MV-4-11 (cell line): ENCODE results near the gene PYROXD2.
"Not testable (repeated sequence)": the region's sequence is repeated elsewhere in the genome, so short reads cannot be mapped to it uniquely, and the experiment has no call there.

Experiments
- DNase-seq: peaks from one replicate; lab custom pipeline; 2025; lab: John Stamatoyannopoulos, UW

Gene PYROXD2

DNA sequence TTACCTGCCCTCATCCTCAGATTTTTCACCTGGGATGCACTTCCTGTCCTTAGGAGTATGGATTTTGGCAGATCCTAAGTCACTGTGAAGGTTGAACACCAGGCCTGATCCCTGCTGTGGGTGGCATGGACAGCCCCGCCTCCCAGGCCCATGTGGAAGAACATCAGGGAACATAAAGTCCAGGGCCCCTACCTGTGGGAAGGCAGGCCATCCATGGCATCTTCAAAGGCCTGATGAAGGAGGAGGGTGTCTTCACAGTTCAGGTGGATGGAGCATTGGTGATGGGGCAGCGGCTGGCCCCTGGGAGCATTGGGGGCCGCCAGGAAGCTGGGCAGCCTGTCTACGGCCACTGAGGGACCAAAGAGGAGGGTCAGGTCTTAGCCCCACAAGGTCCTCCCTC lies 24.6 kb downstream of the PYROXD2 start:
- no peak for DNase-seq

DNA sequence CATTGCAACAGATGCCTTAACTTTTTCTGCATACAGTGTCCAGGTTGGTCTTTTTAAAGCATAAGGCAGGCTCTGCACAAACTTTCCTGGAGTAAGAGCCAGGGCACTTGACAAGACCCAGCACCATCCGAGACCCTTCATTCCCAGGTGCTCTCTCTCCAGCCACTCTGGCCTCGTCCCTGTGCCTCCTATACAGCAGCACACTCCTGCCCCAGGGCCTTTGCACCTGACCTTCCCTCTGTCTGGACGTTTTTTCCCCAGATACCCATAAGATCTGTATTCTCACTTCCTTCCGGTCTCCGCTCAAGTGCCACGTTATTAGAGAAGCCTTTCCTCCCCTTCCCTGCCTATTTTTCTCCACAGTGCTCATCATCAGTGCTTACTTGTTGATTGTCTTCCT lies 25.6 kb downstream of the PYROXD2 start:
- DNase-seq: no peak

DNA sequence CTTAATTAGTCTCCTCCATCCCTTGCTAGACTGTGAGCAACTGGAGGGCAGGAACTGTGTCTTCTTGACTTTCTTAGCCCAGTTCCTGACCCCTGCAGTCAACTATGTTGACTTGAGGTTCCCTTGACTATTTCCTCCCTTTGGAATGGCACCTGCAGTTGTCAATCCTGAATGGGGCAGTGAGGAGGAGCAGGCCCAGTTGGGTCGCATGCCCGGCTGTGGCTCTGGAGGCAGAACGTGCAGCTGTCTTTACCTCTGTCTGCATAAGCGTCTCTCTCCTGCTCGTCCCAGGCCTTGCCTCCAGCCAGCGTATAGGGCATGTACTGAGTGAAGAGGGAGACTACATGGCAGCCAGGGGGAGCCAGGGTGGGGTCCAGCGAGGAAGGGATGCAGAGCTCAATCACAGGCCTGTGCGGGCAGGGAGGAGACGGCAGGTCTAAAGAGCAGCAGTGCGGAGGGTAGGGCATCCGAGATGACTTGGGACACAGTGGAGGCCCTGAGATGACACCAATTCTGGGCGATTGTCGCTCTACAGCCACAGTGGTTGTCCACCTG lies 26.8 kb downstream of the PYROXD2 start:
- no peak for DNase-seq

DNA sequence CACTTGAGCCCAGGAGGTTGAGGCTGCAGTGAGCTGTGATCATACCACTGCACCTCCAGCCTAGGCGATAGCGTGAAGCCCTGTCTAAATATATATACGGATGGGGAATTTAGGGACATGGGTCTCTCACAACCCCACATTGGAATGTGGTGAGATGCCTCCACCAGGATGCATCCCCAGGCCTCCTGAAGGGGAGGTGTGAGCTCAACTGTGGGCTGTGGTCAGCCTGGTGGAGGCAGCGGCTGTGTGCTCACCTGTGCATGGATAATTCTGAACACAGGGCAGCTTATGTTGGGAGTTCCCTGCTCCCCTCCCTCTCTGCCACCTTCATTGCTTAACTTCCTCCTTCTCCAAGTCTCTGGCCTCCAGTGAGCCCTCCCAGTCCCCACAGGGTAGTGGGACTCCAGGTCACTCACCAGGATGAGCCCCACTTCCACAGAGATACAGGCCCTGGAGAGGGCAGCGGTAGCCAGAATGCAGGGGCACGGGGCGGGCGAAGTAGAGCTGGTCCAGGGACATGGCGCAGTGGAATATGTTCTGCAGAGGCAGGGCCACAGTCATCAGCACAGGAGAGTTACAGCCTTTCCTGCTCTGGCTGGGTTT lies 30.4 kb downstream of the PYROXD2 start:
- DNase-seq: no peak

DNA sequence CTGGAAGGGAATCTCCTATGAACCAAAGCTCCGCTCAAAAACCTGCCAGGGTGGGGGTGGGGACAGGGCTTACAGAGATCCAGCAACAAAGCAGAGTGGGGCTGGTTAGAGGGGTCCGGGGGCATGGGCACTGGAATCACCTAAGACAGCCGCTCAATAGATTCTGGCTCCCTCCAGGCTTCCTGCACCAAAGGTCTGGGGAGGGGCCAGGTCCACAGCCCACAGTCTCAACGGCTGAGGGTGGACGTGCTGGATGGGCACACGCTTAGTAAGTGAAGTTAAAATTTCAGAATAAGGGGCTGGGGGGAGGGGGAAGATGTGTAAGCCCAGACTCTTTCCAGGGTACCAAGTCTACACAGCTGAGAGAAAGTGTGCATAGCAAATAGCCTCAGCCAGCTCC lies 31.1 kb downstream of the PYROXD2 start:
- DNase-seq: no peak

DNA sequence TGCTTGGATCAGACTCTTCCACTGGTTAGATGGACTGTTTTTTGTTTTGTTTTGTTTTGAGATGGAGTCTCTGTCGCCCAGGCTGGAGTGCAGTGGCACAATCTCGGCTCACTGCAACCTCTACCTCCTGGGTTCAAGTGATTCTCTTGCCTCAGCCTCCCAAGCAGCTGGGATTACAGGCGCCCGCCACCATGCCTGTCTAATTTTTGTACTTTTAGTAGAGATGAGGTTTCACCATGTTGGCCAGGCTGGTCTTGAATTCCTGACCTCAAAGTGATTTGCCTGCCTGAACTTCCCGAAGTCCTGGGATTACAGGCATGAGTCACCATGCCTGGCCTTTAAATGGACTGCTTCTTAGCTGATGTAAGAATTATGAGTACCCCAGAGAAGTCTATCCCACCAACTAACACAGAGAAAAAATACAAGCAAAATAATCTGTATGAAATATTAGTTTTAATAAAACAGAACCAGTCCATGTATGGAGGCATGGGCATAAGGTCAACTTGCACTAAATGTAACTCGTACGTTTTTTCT lies 31.8 kb downstream of the PYROXD2 start:
- DNase-seq: not testable (repeated sequence)

DNA sequence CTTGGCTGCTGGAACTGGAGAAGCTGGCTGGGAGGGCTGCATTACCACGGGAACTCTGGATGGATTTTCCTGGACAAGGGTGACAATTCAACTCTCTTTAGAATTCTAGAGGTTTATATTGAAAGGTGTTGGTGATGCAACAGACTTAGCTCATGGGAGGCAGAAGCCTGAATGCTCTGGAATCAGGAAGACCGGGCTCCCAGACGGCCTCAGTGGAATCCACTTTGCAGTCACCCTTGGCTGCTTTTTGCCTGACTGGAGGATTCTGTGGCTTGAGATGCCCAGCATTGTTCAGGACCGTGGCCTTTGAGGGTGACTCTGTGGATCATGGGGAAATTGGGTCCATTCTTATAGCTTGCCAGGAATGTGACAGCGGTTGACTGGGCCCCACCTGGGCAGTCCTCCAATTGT lies 32.3 kb downstream of the PYROXD2 start:
- DNase-seq: no peak

DNA sequence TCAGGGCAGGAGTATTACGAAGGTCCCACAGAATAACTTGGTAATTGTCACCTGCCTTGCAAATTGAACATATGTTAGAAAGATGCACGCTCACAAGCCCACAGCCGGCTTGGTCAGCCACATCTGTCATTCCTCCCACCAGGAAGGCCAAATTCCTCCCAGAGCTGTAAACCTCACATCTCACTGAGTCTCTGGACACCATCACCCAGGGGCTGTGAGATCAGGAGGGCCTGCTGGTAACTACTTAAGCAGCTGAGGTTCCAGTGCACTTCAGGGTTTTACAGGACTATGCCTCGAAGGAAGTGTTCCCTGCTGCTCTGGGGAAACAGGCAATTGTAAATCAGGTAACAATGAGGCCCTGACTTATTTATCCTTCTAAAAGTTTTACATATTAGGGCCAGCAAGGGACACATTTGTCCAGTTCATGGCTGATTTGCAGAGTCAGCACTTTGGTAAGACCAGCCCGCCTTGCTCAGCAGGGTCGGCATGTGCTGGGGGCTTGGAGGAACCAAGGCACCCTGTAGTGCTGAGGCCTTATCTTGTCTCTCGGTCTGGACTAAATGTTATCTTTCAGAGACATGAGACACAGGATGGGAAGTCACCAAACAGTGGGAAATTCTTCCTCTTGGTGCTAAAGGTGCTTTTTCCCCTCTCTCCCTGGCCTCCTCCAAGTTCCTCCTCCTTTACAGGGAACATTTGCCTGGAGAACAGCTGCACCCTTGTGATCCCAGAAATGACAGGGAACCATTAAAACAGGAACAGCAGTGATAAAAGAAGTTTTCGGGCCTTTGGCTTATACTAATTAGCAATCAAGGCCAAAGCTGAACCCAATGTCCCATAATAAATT lies 34.3 kb downstream of the PYROXD2 start:
- no peak for DNase-seq

DNA sequence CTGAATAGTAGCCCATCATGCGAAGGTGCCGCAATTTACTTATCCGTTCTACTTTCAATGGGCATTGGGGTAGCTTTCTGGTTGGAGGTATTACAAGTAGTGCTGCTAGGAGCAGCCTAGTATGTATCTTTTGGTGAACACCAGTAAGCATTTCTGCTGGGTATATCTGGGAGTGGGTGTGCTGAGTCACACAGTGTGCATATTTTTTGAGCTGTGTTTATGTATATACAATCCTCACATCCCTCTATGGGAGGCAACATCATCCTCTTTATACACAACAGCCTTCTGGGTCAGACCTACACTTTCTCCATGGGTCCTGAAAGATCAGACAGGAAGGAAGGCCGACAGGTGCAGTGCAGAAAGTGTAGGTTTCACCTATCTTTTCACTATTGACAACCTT lies 36.3 kb downstream of the PYROXD2 start:
- DNase-seq: no peak

DNA sequence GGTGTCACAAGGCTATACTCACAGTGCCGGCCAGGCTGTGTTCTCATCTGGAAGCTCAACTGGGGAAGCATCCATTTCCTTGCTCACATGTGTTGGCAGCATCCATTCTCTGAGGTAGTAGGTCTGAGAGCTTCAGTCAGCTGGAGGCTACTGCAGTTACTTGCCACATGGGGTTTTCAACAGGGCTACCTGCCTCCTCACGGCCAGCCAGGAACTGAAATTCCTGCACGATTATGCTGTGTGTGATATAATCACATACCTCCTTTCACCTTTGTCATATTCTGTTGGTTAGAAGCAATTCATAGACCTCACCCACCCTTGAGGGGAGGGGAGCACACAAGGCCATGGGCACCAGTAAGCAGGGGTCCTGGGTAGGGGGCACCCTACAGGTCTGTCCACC lies 37.4 kb downstream of the PYROXD2 start:
- no peak for DNase-seq

DNA sequence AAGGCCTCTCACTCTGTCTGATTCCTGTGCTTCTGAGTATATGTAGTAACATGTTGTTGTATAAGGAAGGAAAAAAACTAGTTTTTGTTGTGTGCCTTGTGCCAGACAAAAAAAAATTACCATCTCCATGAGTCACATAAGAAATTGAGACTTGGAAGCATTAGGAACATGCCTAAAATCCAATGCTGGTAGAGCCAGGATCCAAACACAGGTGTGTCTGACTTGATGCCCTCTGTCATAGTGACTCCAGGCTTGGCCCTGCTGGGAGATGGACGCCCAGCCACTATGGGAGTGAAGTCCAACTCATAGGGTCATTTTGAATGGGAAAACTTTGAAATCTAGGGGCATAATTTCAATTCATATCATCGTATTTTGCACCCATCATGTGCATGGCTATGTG lies 38.0 kb downstream of the PYROXD2 start:
- DNase-seq: no peak

DNA sequence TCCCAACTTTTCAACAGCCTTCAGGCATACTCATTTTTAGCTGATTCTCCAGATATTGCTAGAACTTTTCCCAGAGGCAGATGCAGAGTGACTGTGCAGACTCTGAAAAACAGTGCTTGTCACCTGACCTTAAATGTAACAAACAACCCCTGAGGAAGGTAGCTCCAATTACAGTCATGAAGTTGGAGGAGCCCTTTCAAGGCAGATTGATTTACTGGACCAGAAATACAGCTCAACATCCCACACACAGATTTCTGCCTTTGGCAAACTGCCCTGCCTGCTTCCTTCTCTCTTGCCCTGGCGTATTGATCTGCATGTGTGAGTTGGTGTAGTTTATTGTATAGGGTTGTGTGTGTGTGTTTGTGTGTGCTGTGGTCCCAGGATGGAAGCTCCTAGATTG lies 38.5 kb downstream of the PYROXD2 start:
- no peak for DNase-seq

DNA sequence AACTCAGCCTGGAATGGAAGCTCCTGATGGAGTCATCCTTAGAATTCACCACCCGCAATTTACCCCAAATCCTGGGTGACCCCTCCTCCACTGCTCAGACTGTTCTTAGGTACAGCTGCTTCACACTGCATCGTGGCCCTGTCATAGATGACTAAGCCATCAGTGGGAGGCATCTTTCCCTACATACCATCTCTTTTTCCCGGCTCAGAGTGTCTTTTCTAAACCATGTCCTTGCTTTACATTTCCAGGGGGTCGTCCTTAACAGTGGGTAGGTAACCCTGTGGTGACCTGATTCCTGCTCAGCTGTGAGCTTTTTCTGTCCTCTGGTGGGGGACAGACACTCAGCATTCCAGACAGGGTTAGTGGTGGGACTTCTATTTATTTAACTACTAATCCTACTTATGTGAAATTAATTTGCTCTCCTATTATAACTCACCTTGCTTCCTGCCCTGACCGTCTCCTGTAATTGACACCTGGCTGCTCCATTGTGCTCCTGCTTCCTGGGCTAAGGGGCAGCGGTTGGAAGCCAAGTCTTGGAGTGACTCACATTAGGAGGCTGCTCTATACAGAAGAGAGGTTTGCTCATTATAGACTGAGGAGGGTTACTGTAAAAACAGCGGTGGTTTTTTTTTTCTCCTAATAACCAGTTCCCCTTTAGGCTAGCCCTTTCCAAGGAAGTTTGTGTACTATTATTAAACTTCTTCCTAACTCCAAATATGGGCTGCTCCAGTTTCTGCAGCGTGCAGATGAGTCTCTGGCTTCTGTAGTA lies 40.6 kb downstream of the PYROXD2 start:
- DNase-seq: peak; percentile 13

DNA sequence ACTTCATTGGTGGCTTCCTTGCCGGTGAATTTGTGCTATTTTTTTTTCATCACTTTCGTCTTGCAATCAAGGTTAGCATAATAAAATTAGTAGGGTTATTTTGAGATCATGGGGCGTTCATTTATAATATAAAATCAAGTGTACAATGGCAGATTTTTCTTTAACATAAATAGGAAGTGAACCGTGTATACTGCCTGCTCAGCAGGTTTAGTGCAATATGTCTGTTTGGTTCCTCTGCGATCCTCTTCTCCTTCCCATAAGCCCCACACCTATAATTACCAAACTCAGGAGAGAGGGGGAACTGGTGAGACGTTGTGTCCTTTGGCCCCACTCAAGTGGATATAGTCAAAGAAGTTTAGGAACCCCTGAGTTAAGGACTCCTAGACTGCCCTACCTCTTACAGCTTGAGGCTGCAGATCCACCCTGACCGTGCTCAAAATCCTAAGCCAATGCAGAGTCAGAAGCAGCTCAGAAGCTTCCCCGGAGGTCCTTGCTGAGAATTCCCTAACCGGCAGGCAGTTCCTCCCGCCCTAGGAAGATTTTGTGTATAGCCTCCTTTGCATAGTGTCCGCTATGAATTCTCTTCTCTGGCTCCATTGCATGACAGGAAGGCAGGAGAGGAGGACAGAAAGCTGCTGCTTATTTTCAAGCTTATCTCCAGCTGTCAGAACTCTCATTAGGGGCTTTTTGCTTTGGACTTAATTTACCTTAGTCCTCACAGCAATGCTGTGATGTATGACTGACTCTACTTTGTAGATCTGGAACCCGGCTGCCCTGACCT lies 41.5 kb downstream of the PYROXD2 start:
- no peak for DNase-seq

DNA sequence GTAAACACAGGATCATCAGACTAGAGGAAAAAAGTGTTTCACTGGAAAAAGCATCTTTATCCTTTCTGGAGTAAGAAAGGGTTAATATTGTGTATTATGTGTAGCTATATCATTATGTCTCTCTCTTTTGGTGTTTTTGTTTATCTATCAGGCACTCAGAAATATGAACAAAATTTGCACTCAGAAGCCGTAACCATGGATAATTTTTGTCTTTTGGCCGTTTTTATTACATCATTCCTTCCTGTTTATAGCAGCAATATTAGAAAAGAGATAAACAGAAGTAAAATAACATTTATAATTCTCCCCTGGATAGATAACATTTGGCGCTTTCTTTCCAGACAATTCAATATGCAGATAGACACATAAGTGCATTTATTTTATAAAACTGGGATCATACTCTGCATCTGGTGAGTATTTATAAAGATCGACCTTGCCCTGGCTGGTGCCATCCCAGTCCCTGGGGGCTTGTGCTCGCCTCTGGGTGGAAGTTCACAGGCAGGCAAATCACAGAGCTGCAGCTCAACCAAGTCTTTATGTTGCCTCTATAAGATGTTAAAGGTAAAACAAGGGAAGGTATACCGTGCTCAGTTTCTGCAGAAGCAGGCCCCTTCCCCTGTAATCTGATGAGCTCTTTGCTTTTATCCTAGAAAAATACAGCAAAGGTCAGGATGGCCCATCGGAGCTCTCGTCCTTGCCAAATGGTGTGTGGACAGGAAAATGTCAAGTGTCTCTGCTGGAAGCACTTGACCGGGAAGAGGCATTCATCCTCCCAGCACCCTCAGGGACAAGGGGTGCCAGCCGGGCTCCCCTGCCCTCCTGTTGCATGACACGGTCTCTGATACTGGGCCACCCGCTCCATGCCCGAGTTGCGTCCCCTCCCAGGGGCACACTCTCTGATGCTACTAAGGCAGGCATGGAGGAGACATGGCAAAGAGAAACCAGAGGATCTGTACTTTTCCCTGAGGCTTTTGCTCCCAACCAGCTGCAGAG lies 43.9 kb downstream of the PYROXD2 start:
- DNase-seq: no peak

DNA sequence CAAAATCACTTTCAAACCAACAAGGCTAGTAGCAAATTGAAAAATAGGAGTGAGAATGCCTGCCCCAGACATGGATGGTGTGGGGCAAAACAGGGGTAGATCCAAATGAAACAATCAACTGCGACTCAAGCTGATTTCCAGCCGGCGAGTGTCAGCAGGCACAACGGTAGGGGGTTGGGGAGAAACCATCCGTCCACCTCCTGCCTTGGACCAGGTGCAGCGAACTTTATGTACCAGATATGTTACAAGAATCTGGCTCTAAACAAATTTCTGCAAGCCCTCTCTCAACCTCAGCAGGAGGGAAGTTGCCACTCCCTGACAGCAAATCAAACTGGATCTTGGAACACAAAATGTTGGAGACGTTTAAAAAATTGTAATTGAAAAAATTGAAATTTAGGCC lies 45.2 kb downstream of the PYROXD2 start:
- DNase-seq: no peak

DNA sequence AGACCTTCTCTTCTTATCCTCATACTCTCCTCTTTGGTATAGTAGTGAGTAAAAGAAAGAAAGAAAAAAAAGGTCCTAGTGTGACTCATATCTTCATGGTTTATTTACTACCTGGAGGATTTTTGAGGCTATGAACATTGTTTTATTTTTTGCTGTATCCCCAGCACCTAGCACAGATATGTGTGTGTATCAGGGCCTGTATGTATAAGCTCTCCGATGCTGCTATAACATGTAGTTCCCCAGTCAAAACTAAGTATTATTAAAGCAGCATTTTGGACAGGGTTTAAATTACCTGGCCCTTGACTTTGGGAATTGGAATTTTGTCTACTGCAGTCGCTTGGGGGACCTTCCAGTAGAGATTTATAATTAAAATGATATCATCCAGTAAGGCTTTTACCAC lies 46.3 kb downstream of the PYROXD2 start:
- DNase-seq: no peak

DNA sequence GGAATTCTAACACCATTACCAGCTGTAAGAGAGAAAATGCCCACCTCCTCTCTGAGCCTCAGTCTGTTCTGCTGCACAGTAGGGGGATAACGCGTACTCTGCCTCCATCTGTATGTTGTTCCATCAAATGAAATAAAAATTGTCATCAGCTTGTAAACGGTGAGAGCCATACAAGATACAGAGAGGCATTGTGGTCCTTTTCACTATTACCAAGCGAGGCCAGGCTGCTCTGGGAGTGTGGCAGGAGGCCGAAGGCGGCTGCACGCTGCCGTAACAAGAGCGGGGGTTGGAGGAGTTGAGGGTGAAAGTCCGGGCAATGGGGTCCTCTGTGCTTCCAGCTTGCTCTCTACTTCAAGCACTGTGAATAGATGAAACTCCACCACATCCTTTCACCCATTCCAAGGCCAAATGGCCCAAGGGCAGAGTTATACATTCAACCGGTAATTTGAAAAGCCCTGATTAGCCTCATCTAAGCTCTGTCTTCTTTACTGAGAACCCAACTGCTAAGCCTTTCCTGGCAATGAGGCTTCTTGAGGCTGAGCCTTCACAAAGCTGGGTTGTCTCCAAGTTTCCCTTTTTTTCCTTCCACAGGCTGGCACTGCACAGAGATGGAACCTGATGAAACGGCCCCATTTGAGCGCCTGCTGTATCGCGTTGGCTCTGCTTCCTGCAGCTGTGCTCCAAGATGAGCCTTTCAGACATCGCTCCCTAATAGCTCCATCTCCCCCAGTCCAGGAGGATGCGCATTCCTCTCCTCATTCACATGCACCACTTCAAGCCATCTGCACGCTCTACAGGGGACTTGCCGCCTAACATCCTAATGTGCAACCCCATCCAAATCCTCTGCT lies 47.2 kb downstream of the PYROXD2 start:
- DNase-seq: no peak

DNA sequence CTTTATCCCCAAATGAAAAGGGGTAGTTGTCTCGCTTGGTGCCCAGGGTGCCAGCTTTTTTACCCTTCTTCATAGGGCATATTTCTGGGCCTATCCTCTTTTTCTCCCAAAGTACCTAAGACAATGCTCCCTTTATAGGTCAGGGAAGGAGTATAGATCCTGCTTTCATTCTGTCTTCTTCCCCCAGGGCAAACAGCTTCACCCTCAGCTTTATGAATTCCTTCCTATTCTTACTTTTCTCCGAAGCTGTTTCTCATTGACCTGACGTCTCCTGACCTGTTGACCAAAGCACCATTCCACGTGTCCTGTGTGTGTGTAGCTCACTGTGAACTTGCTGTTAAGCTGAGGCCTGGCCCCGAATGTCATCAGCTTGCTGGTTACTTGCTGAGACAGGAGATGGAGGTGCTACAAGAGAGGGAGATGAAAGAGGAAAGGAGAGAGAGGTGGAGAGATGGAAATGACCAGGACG lies 48.9 kb downstream of the PYROXD2 start:
- DNase-seq: no peak
